Measurements from ENCODE around the gene SNX25.

GRCh38 chr4:185351691-185352090 lies 142.3 kb downstream of the SNX25 start:
- no peak for TF ChIP-seq CTCF (IDR thresholded peaks at IDR 0.05 in 4 of 5, conservative IDR thresholded peaks at IDR 0.05 in 1 of 5)
- TF ChIP-seq POLR2A (IDR thresholded peaks at IDR 0.05) = no peak

All from gastrocnemius medialis (tissue), 4 donors.